GM21390 (cell line): ENCODE data around the gene IFNW1.

Experiments
- ATAC-seq: cut with Tn5 transposase; IDR thresholded peaks from one replicate; pipeline ENCODE4 v1.9.1; 2021; ENCODE audit not compliant: unreplicated experiment

IFNW1 gene

DNA sequence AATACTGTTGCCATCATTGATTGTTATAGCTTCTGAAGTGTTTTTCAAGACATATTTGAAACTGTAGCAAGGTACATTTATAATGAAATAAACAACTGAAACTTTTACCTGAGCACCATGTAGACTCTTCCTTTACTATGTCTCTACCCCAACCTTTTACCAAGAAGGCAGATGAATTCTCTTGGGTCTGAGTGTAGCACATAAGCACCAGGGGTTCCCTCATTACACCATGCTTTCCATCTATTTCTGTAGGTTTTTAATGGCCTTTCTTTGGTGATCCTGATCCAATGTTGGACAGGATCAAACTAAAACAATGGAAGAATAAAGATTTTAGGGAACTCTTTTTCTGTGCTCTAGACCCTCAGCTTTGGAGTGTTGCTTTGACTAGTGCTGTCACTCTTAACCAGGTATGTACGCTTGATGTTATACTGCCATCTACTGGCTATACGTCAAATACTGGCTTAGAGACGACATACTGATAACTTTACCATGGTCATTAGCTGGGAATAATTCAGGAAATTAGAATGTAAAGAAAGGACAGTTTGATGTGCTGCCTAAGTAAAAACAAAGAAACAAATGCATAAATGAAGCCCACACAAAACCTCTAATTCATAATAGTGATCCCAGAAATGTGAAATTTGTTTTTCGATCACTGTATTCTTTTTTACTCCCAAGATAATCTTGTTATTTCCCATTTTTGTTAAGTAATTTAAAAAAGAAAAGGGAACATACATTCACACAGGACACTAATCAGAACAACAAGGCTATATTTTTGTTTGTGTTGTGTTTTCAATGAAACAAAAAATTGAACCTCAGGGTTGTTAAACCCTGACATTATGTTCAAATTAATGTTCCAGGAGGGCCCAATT is 30.7 kb downstream of the IFNW1 start:
- peak; percentile 91 for ATAC-seq

DNA sequence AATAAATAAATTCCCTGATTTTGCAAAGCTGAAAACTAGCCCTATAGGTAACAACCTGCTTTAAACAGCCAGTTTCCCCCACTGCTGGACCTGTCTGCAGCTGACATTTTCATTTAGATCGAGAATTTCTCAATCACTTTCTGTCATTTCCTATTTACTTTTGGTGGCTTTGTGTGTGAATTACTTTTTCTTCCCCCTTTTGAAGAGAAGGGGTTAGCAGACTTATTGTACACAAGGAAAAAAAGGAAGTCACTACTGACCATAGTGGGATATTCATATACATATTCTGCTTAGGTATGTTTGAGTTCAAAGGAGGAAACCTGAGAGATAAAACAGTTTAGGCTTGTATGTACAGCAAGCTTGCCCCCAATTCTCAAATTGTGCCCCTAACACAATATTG is 36.8 kb downstream of the IFNW1 start:
- ATAC-seq, result no peak

DNA sequence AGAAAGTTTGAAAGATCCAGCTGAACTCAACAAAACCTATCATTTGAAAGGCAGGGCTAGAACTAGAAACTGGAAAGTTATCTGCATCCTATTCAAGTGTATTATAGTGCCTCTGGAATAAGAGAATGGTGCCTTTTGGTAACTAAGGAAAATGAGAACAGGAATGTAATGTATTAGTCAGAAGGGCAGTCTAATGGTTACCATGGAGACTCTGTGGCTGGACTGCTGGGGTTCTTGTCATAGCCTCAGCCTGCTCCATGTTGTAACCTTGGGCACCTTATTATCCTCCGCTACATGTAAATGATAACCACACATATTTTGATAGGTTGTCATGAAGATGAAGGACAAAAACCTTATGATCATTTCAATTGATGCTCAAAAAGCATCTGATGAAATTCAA is 39.3 kb downstream of the IFNW1 start:
- no peak for ATAC-seq

DNA sequence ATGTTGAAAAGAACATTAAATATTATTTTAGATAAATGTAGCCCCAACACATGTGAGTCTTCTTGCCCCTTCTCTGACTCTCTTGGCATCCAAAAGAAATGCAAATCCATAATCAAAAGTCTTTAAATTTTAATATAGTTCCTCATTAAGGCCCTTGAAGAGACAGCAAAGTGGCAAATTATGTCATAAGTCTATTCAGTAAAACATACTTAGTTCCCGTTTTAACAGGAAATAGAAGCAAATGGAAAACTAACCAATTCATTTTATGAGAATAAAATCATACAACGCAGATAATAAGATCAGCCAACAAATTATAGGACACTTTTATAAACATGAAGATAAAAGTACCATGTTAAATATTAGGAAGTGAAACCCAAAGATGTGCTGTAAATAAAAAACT is 43.8 kb downstream of the IFNW1 start:
- no peak for ATAC-seq

DNA sequence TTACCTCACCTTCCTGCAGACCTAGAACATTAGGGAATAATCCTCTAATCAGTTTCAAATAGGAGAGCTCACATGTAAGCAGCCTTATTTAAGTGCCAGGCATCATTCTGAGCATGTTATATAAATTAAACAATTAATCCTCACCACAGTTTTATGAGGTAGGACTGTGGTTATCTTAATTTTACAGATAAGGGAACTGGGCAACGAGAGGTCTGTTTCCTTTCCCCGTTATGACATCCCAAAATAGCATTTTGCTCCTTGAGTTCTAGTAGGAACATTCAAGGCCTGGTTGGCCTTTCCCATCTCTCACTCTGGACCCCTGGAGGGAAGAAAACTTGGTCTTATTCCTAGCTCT is 44.8 kb downstream of the IFNW1 start:
- ATAC-seq, result no peak

DNA sequence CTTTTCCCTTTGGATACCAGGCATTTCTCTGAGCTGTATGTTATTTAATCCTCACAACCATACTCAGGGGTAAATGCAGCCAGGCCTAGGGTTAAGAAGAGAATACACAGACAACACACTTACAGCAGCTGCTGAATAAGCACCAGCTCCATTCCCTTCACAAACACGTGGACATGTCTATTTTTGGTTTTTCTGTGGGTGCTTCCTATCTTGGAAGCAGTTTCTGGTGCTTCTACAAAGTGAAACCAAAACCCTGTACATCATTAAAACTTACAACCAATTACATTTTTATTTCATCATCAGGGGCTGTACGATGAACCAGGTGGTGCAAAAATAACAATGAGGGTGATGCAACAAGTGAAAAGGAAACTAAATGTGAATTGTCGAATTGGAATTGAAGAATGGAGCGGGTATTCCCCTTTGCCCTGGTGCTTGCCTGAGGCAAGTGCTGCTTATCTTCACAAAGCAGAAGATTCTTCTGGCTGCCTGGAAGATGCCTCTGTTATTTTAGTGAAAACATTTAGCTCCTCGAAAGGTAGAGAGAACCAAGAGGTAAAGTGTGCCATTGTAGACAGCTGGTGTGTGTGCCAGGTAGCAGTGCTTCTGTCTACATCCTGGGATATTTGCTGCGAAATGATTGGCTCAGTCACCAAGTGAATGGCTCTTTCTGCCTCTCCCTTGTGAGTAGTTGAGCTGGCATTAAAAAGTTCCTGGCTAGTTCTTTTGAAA is 45.3 kb downstream of the IFNW1 start:
- ATAC-seq, result peak; percentile 83

DNA sequence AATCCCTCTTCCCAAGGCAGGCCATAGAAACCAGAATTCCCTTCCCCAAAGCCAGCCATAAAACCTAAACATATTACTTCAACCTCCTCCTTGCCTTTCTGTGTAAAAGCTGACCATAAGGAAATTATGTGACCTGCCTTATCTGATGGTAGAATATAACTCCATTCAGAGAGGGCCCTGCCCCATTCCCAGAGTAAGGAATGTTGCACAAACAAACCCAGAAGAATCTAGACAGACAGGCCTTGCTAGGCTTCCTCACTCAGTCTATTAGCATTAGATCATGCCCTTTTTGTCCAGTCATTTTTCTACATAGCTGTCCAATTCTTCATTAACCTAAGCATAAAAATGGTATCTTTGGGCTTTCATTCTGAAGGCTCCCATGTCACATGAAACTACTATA is 46.1 kb downstream of the IFNW1 start:
- ATAC-seq, result no peak
